Loucy (cell line): ENCODE data around the gene ZBED5.

Experiments used
- H2AFZ ChIP-seq: fragments of 200-600 bp; sonication (generic); 2 replicates; pipeline ENCODE4 v1.6.0; 2016; ENCODE audit warnings: antibody characterized with exemption, mild to moderate bottlenecking, low read length, moderate library complexity
- H3F3A ChIP-seq: fragments of 200-600 bp; 2 replicates; pipeline ENCODE4 v1.6.0; 2016; ENCODE audit warnings: antibody characterized with exemption, low read depth, mild to moderate bottlenecking
- H3K27me3 ChIP-seq: fragments of 200-600 bp; sonication (generic); 2 replicates; pipeline ENCODE4 v1.6.1; 2014; ENCODE audit warnings: low read length, mild to moderate bottlenecking; ENCODE audit not compliant: insufficient read depth, poor library complexity, severe bottlenecking
- H3K36me3 ChIP-seq: fragments of 200-600 bp; sonication (generic); 2 replicates; pipeline ENCODE4 v1.6.1; 2016; ENCODE audit warnings: low read length; ENCODE audit not compliant: insufficient read depth
- H3K4me1 ChIP-seq: fragments of 200-600 bp; sonication (generic); 2 replicates; pipeline ENCODE4 v1.5.1; 2014; ENCODE audit warnings: low read length, mild to moderate bottlenecking; ENCODE audit not compliant: insufficient read depth, poor library complexity, severe bottlenecking
- H3K4me2 ChIP-seq: fragments of 200-600 bp; sonication (generic); 2 replicates; pipeline ENCODE4 v1.6.0; 2014; ENCODE audit warnings: antibody characterized with exemption, low read length, low read depth, mild to moderate bottlenecking; ENCODE audit not compliant: poor library complexity, severe bottlenecking
- H3K4me3 ChIP-seq: fragments of 200-600 bp; sonication (generic); 2 replicates; pipeline ENCODE4 v1.5.1; 2014; ENCODE audit warnings: low read length, mild to moderate bottlenecking, mixed read lengths; ENCODE audit not compliant: poor library complexity, severe bottlenecking
- H3K79me2 ChIP-seq: fragments of 200-600 bp; sonication (generic); 2 replicates; pipeline ENCODE4 v1.6.1; 2014; ENCODE audit warnings: low read length; ENCODE audit not compliant: insufficient read depth
- H3K9ac ChIP-seq: fragments of 200-600 bp; sonication (generic); 2 replicates; pipeline ENCODE4 v1.6.0; 2014; ENCODE audit warnings: mild to moderate bottlenecking, low read depth, low read length, moderate library complexity; ENCODE audit not compliant: poor library complexity, severe bottlenecking
- H3K9me2 ChIP-seq: fragments of 200-600 bp; sonication (generic); replicated peaks from 2 replicates; pipeline ENCODE4 v1.6.1; 2016; ENCODE audit warnings: low read depth, low read length, mixed read lengths
- H3K9me3 ChIP-seq: fragments of 200-600 bp; sonication (generic); 2 replicates; pipeline ENCODE4 v1.6.1; 2014; ENCODE audit warnings: mild to moderate bottlenecking, antibody characterized with exemption, low read length, low read depth; ENCODE audit not compliant: insufficient read depth
- H4K20me1 ChIP-seq: fragments of 200-600 bp; sonication (generic); 2 replicates; pipeline ENCODE4 v1.6.0; 2014; ENCODE audit warnings: antibody characterized with exemption, low read length, mild to moderate bottlenecking; ENCODE audit not compliant: insufficient read depth, poor library complexity, severe bottlenecking
- CTCF ChIP-seq: fragments of 200-600 bp; sonication (generic); conservative IDR thresholded peaks from 2 replicates; pipeline ENCODE4 v1.5.1; 2014; ENCODE audit warnings: mild to moderate bottlenecking, antibody characterized with exemption, low read length
- EZH2phosphoT487 ChIP-seq: fragments of 200-600 bp; IDR thresholded peaks from 2 replicates; pipeline ENCODE4 v1.6.1; 2018; ENCODE audit warnings: antibody characterized with exemption, mild to moderate bottlenecking, moderate library complexity, borderline replicate concordance

The ZBED5 gene

GRCh38 chr11:10856689-10857458 lies 979 bp downstream of the ZBED5 start:
- Histone ChIP-seq H3F3A (no peaks in the 10 kb centered on the region), H2AFZ (peak overlapping the region; percentile 95), H3K36me3 (peaks cover 30% of the 10 kb centered on the region), H3K9me3 (no peaks in the 10 kb centered on the region), H3K9me2 (no peaks in the 10 kb centered on the region), H3K4me1 (peaks cover 53% of the 10 kb centered on the region), H3K79me2 (peaks cover 65% of the 10 kb centered on the region), H3K4me3 (peak overlapping the region; percentile 93), H4K20me1 (peaks cover 32% of the 10 kb centered on the region), H3K27me3 (no peaks in the 10 kb centered on the region), H3K9ac (peak overlapping the region; percentile 97), H3K4me2 (peak overlapping the region; percentile 95)
- TF ChIP-seq EZH2phosphoT487, result no peak
- no peak for TF ChIP-seq CTCF

DNA sequence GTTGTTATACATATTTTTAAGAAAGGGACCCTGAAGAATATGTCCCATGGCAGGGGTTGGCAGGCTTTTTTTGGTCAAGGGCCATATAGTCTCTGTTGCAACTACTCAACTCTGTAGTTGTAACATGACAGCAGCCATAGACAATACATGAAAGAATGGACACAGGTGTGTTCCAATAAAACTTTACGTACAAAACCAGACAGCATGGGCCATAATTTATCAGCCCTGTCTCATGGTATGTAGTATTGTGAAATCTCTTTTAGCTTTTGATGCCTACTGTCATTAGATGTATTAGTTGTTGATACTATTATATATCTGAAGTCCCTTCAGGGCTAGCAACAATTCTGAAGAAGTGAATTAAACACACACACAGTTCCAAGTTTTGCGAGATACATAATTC lies 2.6 kb downstream of the ZBED5 start:
- Histone ChIP-seq H2AFZ (no peak overlapping the region), H3K9ac (no peak overlapping the region), H4K20me1 (peaks cover 32% of the 10 kb centered on the region), H3F3A (no peaks in the 10 kb centered on the region), H3K79me2 (peaks cover 65% of the 10 kb centered on the region), H3K4me1 (peaks cover 54% of the 10 kb centered on the region), H3K9me2 (no peaks in the 10 kb centered on the region), H3K4me3 (peak overlapping the region; percentile 93), H3K36me3 (peaks cover 30% of the 10 kb centered on the region), H3K27me3 (no peaks in the 10 kb centered on the region), H3K9me3 (no peaks in the 10 kb centered on the region), H3K4me2 (peak overlapping the region; percentile 95)
- no peak for TF ChIP-seq EZH2phosphoT487
- TF ChIP-seq CTCF, result no peak

- H3K9me2 ChIP-seq, result no peaks in the 10 kb centered on the region
- H3K9ac ChIP-seq, result no peak overlapping the region
- H2AFZ ChIP-seq, result no peak overlapping the region
- peaks cover 3% of the 10 kb centered on the region for H4K20me1 ChIP-seq
- TF ChIP-seq CTCF (no peak), EZH2phosphoT487 (no peak)
- peaks cover 23% of the 10 kb centered on the region for H3K4me1 ChIP-seq
- H3K4me3 ChIP-seq, result no peak overlapping the region
- H3F3A ChIP-seq, result no peaks in the 10 kb centered on the region; the same call in 1 of the 2 replicates
- no peaks in the 10 kb centered on the region for H3K9me3 ChIP-seq
- peaks cover 6% of the 10 kb centered on the region; the same call in 1 of the 2 replicates for H3K79me2 ChIP-seq
- H3K36me3 ChIP-seq, result peaks cover 8% of the 10 kb centered on the region; the same call in 1 of the 2 replicates
- H3K27me3 ChIP-seq, result no peaks in the 10 kb centered on the region
- no peak overlapping the region for H3K4me2 ChIP-seq
Measured at GRCh38 chr11:10847960-10848860, 9.6 kb downstream of the ZBED5 start.
